Colon (tissue), 2 donors: ENCODE results near the gene MYLK.

Experiments used
- FAIRE-seq: peaks from 2 replicates; lab custom pipeline; 2012; peaks lifted over from hg19 to GRCh38; lab: Jason Lieb, UNC
- donor health status: control.
- donor health status: control.

The MYLK gene

DNA sequence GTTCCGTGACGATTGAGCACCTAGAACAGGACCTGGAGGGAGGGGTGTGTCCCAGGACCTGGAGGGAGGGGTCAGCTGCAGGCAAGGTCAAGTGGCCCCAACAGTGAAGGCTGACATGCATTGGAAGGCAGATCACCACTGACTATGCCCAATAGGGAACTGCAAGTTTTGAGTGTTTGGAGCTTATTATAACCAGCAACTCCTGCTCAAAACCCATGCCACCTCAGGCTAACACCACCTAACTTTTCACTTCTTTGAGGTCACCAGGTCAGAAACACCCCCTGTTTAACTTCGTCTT is 93.1 kb downstream of the MYLK start:
- FAIRE-seq = no peak

DNA sequence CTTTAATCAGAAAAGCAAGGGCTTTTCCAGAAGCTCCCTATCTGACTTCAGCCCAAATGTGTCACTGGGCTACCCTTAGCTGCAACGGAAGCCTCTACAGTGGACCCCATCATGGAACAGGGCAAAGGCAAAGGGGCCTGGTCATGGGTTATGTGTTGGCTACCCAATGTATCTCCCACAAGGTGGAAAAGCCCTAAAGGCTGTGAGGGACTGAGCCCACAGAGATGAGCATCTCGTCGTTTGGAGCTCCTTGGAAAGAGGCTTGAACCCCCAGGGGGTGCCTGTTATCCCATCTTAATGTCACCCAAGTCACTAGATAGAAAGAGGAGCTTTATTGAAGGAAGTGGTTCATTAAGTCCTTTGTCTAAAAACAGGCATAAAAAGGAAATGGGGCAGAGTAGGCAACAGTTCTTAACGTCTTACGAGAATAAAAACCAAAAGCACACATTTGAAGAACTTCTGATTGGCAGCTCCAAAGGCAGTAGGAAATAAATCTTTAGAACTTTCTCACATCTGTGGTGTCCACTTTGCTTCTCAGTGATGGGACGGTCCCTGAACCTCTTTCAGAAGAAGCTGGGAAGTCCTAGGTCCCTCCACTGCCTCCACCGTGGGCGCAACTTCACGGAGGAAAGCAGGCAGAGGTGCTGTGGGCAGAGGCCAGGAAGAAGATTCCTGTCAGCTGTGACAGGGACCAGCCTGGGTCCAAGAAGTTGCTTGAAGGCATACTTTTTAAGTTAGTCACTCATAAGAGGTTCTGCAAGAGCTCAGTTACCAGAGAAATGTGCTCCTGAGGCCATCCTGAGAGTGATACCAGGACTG is 93.7 kb downstream of the MYLK start:
- no peak for FAIRE-seq

DNA sequence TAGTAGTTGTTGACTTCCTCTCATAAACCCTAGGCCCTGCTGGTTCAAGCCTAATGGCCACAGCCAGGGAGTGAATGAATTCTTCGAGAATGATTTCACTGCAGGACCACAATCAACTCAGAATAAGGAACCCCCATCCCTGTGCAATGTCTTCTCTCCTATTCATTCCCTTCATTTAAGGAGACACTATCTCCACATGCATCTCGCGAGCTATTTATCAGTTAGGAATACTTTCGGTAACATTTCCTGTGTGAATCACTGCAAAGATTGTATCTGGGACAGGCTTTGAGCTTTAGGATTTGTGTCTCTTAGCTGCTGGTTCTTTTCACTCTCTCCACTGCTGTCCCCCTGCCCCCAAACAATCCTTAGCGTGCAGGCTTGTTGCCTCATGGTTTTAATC is 94.4 kb downstream of the MYLK start:
- FAIRE-seq = no peak

DNA sequence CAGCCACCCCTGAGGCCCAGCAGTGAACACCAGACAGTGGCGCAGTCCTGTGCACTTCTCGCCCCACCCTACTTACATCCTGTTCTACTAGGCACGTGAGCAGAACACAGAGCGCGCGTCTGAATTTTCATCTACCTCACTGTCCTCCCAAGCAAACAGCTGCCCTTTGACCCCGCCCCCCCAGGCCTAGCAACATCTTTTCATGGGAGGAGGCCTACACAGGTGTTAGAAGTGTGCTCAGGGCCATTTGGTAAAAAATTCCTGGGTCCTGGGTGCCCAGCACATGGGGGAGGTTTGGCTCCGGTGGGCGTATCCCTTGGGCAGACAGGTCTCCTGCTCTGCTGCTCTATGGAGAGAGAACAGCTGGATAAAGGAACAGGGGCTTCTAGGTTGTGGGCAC is 95.0 kb downstream of the MYLK start:
- no peak for FAIRE-seq

DNA sequence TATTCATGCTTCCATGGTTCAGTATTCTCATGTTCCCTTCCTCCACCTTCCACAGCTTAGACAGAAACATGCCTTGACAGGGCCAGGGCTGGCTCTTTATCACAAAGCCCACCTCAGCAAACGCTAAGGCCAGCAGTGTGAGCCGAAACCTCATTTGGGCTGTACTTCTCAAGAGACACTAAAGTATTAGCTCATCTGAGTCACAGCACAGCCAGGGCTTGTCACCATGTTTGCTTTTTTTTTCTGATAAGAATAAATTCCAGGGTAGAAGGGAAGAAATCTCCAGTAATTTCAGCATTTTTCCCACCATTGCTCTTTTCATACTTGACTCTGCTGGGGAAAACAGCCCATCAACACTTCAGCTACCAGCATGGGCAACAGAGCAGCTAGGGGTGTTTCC is 95.4 kb downstream of the MYLK start:
- FAIRE-seq = no peak

DNA sequence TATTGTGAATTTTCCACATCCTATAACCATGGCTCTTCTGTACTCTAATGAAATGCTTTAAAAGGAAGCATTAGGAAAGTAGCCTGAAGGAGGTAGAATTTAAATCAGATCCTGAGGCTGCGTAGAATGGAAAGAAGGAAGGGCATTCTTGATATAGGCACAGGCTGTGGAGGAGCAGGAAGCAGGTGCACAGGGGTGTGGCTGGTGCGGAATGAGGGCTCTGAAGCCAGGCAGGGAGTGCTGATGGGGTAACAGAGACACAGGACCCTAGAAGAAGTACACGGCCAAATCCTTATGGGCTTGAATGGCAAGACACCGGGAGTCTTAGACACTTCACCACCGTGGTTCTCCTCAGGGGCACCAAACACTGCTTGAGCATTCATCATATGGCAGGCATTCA is 97.0 kb downstream of the MYLK start:
- FAIRE-seq = no peak

DNA sequence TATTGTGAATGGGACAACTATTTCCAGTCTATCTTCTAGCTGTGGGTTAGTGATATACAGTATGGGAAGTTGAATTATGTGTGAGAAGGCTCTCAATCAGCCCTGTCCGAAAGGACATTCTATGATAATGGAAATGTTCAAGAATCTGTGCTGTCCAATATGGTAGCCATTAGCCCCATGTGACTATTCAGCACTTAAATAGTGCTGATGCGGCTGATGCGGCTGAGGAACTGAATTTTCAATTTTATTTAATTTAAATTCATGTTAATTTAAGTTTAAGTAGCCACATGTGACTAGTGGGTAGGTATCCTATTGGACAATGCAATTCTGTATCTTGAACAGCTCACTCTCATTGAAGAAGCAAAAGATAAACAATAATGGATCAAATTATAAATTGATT is 98.5 kb downstream of the MYLK start:
- FAIRE-seq = no peak

DNA sequence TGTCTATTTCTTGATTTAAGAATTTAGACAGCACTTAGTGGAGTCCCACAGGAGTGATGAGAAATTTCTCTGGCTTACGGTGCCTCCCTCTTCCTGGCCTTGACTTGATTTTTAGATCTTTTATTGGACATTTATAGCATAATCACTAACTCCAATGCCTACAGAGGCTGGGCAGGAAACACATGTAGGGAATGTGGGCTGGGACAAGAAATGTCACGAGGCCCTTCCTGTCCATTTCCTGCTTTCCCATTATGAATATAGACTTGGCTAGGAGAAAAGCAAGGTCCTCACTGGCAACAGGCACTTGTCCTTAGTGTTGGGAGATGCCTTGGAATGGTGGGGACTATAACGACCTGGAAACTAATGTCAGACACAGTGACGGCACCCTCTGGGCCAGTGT is 100.3 kb downstream of the MYLK start:
- FAIRE-seq = no peak

DNA sequence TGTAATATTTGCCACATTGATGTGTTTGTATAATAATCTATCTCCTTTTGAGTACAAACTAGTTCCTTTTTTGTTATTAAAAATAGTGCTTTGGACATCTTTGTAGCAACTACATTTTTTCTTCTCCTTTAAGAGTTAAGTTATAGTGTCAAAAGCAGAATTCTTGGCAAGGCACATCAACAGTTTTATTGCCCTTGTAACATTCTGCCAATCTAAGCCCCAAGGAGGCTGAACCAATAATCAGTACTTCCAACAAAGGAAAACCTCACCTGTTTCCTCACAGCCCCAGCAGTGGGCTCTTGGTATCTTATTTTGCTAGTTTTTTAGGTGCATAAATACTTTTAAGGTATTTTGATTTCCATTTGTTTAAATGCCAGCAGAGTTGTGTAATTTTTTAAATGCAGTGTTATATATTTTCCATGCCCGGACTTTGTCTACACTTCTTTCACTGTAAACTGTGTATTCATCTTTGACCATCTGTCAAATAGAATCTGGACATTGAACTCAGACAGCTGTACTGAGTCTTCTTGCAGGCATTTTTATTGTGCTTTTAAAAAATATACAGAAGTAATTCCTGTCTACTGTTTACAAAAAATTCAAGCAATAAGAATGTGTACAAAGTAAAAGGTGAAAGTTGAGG is 101.0 kb downstream of the MYLK start:
- no peak for FAIRE-seq

DNA sequence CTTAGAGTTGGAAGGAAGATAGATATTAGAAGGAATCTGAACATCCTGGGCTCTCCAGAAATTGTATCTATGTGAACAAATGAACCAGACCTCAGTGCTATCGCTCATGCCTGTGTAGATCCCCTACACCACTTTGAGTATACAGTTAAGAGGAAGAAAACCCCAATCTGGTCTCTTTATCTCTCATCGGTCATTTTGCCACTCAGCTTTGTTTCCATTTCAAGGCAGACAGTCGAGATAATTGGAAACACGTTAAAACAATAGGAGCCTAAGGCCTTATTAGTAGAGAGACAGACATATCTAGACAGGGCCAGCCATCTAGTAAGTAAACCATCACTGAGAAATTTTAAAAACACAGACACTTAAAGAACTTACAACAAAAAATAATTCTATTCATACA is 101.6 kb downstream of the MYLK start:
- FAIRE-seq = no peak

DNA sequence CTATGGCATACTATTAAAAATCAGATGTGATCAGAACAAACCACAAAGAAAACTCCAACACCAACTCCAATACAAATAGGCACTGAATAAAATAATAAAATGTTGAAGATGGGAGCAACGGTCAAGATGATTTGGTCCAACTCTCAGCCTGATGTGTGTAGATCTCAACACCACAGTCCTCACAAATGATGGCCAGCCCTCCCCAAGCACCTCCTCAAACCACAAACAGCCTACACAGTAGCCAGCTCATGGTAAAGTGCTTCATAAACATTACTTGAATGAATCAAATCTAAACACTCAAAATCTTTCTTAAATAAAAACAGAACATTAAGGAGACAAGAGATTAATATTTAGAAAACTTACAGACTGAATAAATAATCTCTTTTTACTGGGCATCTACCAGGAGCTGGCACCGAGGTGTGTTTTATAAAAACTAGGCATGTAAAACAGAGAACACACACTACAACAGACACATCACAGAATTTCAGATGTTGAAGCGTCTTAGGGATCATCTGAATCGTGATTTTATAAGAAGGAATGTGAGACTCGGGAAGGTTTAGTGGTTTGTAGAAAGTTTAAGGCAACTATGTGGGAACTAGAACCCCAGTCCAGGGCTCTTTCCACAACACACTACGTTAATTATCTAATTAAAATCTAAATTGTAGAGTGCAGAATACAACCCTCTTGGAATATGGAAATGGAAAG is 102.4 kb downstream of the MYLK start:
- no peak for FAIRE-seq

DNA sequence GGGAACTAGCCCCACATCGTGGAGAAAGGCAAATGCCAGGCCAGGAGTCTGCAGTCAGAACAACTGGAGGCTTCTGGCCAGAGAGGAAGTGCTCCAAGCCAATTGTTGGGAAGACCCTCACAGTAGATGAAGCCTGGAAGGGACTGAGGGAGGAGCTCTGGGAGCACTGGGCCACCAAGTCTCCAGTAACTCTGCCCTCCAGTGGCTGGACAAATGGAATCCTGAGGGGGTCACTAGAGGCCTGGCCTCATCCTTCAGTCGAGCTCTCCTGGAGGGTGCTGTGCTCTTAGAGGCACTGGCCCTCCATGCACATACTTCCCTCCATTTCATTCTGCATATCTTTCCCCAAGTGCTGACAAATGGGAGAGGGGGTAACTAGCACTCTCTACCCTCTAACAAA is 103.0 kb downstream of the MYLK start:
- FAIRE-seq = no peak

DNA sequence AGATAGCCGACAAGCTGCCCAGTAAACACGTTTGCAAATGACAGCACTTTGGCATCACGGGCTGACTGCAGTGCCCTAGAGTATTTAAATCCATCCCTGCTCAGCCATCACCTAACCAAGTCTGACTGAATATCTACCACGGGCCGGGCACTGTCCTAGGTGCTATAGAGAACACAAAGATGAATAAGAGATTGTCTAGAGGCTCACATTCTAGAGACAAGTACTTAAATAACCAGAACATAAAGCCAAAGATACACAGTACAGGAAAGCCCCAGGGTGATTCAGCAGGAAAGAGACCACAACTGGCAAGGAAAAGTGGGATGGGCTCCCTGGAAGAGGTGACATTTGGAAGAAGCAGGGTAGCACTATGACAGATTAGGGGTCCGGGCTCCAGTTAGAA is 103.5 kb downstream of the MYLK start:
- no peak for FAIRE-seq

DNA sequence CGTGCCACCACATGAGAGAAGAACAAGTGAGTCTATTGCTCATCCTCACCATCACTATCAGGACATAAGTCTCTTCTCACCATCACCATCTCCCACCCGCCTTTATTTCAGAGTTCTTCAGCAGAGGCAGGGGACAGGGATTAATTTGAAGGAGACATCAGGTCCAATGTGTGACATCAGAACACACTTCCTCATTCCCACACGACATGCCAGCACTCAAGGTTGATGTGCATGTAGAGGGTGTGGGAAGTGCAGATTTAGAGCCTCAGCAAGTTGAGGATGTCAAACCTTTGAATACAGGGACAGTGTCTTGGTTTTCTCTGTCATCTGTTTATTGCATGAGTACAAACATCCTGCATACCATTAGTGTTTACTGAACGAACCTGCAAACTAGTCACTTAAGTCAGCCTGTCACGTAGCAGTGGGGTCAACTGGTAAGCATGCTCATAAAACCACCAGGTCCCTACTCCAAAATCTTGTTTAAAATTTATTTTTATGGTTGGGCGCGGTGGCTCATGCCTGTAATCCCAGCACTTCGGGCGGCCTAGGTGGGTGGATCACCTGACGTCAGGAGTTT is 104.4 kb downstream of the MYLK start:
- FAIRE-seq = no peak

DNA sequence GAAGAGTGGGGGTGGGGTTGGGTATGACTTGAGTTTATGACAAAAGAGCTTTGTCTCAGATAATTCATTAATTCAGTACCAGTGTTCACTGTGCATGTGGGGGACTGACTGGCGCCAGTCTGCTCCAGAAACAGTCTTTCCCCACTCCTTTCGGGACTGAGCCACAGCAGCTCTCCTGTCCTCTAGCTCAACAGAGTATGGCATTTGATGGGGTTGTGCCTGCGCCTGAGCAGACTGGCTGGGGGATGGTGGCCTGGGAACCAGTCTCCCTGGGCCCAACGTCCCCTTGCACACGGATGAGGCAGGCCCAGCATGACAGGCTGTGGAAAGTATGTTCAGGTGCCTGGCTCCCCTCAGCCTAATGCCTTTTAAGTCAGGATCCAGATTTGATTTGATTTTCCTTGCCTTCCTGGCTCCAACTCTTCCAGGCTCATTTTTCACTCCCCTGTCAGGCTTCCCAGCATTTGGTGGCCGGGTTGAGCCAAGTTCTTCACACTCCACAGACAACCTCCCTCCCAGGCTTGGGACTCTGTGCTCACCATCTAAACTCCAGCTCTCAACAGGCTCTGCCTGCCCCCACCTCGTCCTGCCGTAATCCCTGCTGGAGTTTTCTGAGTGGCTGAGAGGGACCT is 105.0 kb downstream of the MYLK start:
- no peak for FAIRE-seq

DNA sequence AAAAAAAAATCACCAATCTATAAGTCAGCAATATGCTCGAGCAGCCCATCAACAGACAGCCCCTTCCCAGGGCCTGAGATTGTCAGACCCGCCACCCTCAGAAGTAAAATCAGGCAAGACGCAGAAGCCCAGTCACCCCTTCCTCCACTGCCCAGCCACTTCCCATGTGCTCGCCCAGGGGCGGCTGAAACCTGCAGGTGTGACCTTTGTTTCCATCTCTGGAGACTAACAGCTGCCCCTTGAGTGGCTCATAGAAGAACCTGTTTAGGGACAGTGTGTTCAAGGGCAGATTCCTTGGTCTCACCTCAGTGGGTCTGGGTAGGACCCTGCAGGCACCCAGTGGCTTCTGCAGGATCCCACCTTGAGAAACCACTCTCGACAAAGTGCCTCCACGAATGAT is 105.6 kb downstream of the MYLK start:
- no peak for FAIRE-seq

DNA sequence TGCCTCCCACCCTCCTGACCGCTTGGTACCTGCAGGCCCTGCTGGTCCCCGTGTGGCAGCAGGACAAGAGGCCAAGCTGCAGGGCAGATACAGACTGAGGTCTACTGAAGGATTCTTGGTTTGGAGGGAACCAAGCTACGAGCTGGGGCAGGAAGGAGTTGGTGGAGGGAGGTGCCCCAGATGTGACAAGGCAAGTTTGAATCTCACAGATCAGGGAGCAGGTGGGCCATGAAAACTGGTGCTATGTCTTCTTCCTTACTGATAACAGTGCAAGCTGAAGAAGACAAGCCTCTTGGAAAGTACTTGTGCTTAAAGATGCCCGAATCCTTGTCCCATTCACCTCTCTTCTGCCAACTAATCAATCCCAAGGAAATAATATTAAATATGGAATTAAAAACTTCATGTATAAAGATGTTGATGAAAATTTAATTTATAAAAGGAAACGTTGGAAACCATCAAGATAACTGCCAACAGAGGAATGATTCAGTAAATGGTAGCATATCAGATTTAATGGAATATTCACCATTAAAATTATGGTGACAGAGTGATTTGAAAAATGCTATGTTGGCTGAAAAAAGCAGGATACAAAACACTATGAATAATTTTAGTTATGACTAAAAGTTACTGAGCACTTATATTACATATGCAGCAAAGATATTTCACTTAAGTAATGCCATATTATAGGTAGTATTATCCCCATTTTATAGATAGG is 107.9 kb downstream of the MYLK start:
- FAIRE-seq = no peak

DNA sequence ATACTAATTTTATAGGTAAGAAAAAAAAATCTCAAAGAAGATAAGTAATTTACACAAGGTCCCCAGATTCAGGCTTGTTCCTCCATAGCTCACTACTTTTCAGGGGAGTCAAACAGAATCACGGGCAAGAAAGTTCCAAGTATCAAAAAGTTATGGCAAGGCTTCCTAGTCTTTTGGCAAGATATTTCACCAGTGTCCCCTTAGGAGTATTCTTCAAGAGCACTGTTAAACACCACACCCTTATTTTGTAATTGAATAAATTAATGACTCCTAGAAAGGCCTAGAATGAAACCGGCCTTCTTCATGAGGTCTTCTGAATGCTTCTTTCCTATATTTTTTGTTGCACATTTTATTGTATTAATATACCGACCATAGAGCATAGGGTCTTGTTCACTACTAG is 109.7 kb downstream of the MYLK start:
- no peak for FAIRE-seq

DNA sequence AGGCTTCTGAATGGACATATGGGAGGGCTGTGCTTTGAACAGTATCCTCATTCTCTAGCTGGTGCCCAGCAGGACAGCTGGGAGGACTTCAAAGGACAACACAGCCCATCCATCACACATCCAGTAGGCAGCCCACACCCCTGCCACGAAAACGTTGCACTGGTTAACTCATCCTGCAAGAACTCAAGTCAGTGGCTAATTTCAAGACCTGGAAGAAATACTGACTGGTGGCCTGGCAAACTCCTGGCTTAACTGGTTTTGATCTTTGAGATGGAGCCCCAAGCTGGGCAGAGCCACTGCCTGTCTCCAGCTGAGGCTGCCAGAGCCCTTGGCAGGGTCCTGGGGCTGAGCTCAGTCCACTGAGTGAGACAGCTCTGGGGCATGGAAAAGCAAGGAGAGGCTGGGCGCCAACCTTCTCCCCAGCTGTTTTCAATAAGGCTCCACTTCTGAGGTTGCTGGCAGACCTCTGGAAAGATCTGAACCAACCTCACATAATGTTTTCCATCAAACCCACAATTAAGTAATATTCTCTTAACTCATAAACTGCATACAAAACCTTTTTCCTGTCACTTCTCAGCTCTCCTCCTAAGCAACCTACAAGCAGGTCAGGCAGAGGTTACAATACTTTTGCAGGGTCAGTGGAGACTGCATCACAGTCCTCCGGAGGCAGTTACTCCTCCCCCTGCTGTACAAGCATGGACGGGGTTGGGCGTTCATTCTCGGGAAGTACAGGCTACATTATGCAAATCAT is 110.3 kb downstream of the MYLK start:
- no peak for FAIRE-seq

DNA sequence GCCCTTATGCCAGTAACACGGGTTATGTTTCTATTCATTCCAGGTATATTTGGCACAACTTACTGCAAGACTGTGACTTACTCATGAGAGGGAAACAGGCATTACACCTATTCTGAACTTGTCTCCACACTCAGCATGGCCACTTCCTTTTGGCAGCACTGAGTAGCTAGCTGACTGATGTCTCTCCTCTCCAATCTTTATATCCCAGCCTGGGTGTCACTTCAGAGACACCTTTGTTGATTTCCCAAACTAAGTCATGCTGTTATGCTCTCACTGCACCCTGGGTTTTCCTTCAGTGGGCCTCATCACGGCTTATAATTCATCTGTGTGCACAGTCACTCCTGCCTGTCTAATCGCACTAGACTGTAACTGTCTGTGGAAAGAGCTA is 114.8 kb downstream of the MYLK start:
- FAIRE-seq = no peak
